Activated CD8-positive, alpha-beta memory T cell treated with anti-CD3 and anti-CD28 coated beads, Interleukin-2, amount 50 U/mL, for 24 hours (primary cell): Measurements from ENCODE around the gene CACNA1S.

Experiments
- DNase-seq: peaks from one replicate; pipeline ENCODE4 v3.0.0-alpha.2; 2020; ENCODE audit errors: extremely low read depth

The CACNA1S gene

GRCh38 chr1:201140235-201140940 is 28.2 kb upstream of the CACNA1S start:
- DNase-seq = no peak

GRCh38 chr1:201139756-201140155 is 27.5 kb upstream of the CACNA1S start:
- DNase-seq = no peak

GRCh38 chr1:201139306-201139705 is 27.1 kb upstream of the CACNA1S start:
- no peak for DNase-seq

- DNase-seq = no peak
Measured at GRCh38 chr1:201138311-201138840, 26.1 kb upstream of the CACNA1S start.

GRCh38 chr1:201137579-201138310 is 25.5 kb upstream of the CACNA1S start:
- no peak for DNase-seq

- no peak for DNase-seq
Measured at GRCh38 chr1:201137024-201137392, 24.8 kb upstream of the CACNA1S start.

GRCh38 chr1:201136355-201137023 is 24.3 kb upstream of the CACNA1S start:
- DNase-seq = no peak

- DNase-seq = no peak
Measured at GRCh38 chr1:201134405-201134804, 22.2 kb upstream of the CACNA1S start.

- no peak for DNase-seq
Measured at GRCh38 chr1:201131398-201131797, 19.2 kb upstream of the CACNA1S start.

- DNase-seq = no peak
Measured at GRCh38 chr1:201128962-201129361, 16.7 kb upstream of the CACNA1S start.

- DNase-seq = no peak
Measured at GRCh38 chr1:201128476-201128875, 16.2 kb upstream of the CACNA1S start.

- no peak for DNase-seq
Measured at GRCh38 chr1:201127755-201128455, 15.7 kb upstream of the CACNA1S start.

- no peak for DNase-seq
Measured at GRCh38 chr1:201126832-201127754, 14.9 kb upstream of the CACNA1S start, which contains the start of gene ASCL5. TSS of gene ASCL5 (minus strand) at chr1:201127184. CDS start at chr1:201115372, 11,812 bp downstream.

GRCh38 chr1:201126463-201126831 is 14.2 kb upstream of the CACNA1S start:
- no peak for DNase-seq

GRCh38 chr1:201125800-201126199 is 13.6 kb upstream of the CACNA1S start:
- no peak for DNase-seq

- DNase-seq = no peak
Measured at GRCh38 chr1:201125019-201125418, 12.8 kb upstream of the CACNA1S start.

GRCh38 chr1:201123866-201124265 is 11.6 kb upstream of the CACNA1S start:
- no peak for DNase-seq

- no peak for DNase-seq
Measured at GRCh38 chr1:201122321-201122957, 10.2 kb upstream of the CACNA1S start.

GRCh38 chr1:201119206-201120197 is 7.3 kb upstream of the CACNA1S start:
- DNase-seq = no peak
